Measurements from ENCODE around the gene STAT6.

The STAT6 gene

DNA sequence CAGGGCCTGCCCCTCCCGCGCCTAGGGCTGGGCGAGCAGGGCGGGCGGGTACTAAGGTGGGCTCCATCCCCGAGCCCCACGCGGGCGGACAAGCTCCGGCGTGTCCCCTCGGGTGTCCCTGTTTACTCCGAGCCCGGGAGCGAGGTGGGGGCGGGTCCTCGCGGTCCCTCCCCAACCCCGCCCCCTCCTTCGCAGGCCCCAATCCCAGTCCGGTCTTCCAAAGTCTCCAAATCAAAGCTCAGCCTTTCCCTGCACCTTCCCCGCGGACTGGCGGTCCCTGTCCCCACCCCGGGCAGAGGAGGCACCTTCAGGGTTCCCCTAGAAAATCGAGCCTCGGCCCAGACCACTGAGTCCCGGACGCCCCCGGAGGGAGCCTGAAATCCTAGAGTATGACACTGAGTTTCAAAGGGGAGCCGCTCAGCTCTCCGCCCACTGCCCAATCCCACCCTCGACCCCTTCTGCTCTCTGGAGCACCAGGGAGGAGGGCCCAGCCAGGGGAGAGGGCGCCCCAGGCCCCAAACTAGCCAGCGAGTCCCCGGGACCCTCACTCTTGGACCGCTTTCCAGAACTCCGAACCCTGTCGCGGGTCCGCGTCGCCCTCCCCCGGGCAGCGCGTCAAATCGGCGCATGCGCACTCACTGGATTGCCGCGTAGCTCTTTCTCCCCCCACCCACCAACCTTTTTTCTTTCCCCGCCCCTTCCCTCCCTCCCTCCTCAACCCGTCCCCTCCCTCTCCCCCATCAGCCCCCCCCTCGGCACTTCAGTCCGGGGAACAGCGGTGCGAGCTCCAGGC, 16.8 kb upstream of the STAT6 start, which contains the start of gene LRP1:
Gene LRP1, plus strand, starts transcription at position 758 of the 793 bp plus-strand sequence. CDS start 482 bp downstream, outside the sequence.
- Histone ChIP-seq H3K27ac (peak within 1 kb of the TSS; percentile 95 to 99), H3K36me3 (no peaks in the 10 kb centered on the region), H3K4me1 (peaks cover 0 to 39% (median 36%) of the 10 kb centered on the region in 4 donors), H3K4me3 (peak within 1 kb of the TSS; percentile 94 to 96), H3K27me3 (no peaks in the 10 kb centered on the region), H3K9me3 (no peaks in the 10 kb centered on the region)
- TF ChIP-seq, protein P1, sequence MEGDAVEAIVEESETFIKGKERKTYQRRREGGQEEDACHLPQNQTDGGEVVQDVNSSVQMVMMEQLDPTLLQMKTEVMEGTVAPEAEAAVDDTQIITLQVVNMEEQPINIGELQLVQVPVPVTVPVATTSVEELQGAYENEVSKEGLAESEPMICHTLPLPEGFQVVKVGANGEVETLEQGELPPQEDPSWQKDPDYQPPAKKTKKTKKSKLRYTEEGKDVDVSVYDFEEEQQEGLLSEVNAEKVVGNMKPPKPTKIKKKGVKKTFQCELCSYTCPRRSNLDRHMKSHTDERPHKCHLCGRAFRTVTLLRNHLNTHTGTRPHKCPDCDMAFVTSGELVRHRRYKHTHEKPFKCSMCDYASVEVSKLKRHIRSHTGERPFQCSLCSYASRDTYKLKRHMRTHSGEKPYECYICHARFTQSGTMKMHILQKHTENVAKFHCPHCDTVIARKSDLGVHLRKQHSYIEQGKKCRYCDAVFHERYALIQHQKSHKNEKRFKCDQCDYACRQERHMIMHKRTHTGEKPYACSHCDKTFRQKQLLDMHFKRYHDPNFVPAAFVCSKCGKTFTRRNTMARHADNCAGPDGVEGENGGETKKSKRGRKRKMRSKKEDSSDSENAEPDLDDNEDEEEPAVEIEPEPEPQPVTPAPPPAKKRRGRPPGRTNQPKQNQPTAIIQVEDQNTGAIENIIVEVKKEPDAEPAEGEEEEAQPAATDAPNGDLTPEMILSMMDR (IDR thresholded peaks at IDR 0.05): no peak
- DNase-seq: peak; percentile 89 to 95
- intact Hi-C loops (cut with DNase I; ENCODE audit: low total_unique reads): loop anchor here (2.0 kb wide), 1 partner anchor 49 kb away; no protein-coding TSS in a partner anchor

DNA sequence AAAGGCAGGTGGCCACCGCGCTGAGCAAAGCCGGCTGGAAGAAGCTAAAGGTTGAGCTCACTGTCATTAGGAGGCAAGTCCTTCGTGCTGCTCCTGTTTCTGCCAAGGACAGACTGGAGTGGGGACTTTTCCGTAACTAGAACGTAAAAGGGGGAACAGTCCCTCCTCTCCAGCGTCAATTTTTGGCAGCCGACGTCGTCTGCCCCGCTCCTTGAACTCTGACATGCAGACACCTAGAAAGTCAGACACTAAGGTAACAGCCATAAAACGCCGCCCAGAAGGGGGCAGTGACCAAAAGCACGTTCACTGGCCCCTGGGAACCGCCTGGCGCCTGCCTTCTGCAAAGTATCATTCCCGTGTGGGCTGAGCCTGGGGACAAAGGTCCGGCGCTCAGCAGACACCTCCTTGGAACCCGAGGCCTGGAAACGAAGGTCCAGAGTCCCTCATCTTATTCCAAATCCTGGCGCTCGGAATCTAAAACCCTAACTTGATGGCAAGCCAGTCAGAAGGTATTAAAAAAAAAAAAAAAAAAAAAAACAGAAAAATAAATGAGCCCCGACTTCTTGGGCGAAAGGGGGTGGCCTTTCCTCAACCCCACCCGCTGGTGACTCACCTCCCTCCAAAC, 16.1 kb upstream of the STAT6 start:
- DNase-seq: peak; percentile 86 to 96
- intact Hi-C loops (cut with DNase I; ENCODE audit: low total_unique reads): loop anchor here (2.0 kb wide), 1 partner anchor 50 kb away; no protein-coding TSS in a partner anchor
- Histone ChIP-seq H3K36me3 (no peaks in the 10 kb centered on the region), H3K4me3 (peak overlapping the region; percentile 94 to 96), H3K27ac (peak overlapping the region; percentile 95 to 99), H3K9me3 (no peaks in the 10 kb centered on the region), H3K4me1 (peaks cover 0 to 32% (median 29%) of the 10 kb centered on the region in 4 donors), H3K27me3 (no peaks in the 10 kb centered on the region)
- TF ChIP-seq, protein P1 (IDR thresholded peaks at IDR 0.05): peak; percentile 38 to 46

DNA sequence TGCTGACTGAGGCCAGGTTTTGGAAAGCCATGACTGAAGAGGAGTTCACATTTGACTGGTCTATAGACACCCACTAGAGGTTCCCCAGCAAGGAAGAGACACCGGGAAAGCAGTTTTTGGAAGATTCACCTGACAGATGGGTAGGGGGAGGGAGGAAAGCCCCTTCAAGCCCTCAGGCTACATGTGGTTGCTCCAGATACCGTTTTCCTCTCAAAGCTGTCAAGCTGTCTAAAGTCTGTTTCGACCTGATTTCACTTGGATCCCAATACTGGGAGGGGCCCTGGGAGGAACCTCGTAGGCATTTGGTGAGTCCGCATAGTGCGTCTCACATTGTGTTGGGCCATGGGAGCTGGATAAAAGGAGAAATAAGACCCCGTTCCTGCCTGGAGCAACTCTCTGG, 15.4 kb upstream of the STAT6 start:
- H3K27ac ChIP-seq: peak overlapping the region; percentile 95 to 99
- peak overlapping the region; percentile 94 to 96 for H3K4me3 ChIP-seq
- TF ChIP-seq, protein P1 (IDR thresholded peaks at IDR 0.05): no peak
- H3K4me1 ChIP-seq: peaks cover 0 to 26% (median 22%) of the 10 kb centered on the region in 4 donors
- intact Hi-C loops (cut with DNase I; ENCODE audit: low total_unique reads): loop anchor here (2.0 kb wide), 1 partner anchor 50 kb away; no protein-coding TSS in a partner anchor
- no peaks in the 10 kb centered on the region for H3K9me3 ChIP-seq
- H3K27me3 ChIP-seq: no peaks in the 10 kb centered on the region
- DNase-seq: no peak
- H3K36me3 ChIP-seq: no peaks in the 10 kb centered on the region

DNA sequence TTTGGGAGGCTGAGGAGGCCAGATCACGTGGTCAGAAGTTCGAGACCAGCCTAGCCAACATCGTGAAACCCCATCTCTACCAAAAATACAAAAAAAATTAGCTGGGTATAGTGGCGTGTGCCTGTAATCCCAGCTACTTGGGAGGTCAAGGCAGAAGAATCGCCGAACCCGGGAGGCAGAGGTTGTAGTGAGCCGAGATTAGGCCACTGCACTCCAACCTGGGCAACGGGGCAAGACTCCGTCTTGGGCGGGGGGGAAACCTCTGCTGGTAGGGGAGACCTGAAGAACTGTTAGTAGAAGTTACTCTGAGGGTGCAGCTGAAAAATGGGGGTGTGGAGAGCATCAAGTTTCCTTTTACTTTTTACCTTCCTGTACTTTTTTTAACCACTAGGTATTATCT, 14.9 kb upstream of the STAT6 start:
- Histone ChIP-seq H3K36me3 (no peaks in the 10 kb centered on the region), H3K4me3 (no peak overlapping the region), H3K27ac (peak overlapping the region; percentile 95 to 99), H3K27me3 (no peaks in the 10 kb centered on the region), H3K9me3 (no peaks in the 10 kb centered on the region), H3K4me1 (peaks cover 0 to 21% (median 18%) of the 10 kb centered on the region in 4 donors)
- no peak for DNase-seq
- TF ChIP-seq, protein P1 (IDR thresholded peaks at IDR 0.05): no peak
- intact Hi-C loops (cut with DNase I; ENCODE audit: low total_unique reads): loop anchor here (2.0 kb wide), 1 partner anchor 51 kb away; no protein-coding TSS in a partner anchor

DNA sequence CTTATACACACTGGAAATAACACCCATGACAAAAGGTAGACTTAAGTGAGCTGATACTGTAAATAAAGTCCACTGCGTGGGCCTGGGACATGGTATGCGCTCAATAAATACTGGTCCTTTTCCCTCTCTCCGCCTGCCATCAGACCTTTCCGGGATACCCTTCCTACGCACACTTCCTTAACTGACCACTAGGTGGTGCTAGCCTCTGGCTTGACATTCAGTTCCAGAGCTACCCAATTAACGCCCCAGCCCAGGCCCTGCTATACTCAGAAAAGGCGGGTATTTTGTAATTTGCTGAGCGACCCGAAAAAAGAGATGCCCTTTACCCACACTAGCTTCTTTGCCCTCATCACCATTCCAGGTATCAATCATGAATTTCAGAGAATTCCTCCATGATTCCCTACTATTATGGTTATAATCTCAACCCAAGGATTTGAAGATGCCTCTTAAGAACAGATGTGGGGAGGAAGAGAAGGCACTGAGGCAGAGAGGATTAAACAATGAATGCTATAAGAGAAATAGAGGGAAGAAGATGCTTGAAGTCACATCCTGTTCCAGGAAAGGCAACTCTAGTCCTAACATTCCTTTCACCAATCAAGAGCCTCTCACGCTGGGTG, 13.2 kb upstream of the STAT6 start:
- Histone ChIP-seq H3K36me3 (no peaks in the 10 kb centered on the region), H3K27me3 (no peaks in the 10 kb centered on the region), H3K4me3 (no peak overlapping the region), H3K9me3 (no peaks in the 10 kb centered on the region), H3K4me1 (peaks cover 0 to 13% (median 8%) of the 10 kb centered on the region in 4 donors), H3K27ac (no peak overlapping the region)
- intact Hi-C loops (cut with DNase I; ENCODE audit: low total_unique reads): loop anchor here (2.0 to 5.0 kb wide), 2 partner anchors 58 to 328 kb away; no protein-coding TSS in a partner anchor
- TF ChIP-seq, protein P1 (IDR thresholded peaks at IDR 0.05): peak; percentile 95 to 97
- peak; percentile 83 to 85 for DNase-seq

All from tibial artery (tissue), 4 donors.